ENCODE data around the gene ANO4.

ANO4 gene

DNA sequence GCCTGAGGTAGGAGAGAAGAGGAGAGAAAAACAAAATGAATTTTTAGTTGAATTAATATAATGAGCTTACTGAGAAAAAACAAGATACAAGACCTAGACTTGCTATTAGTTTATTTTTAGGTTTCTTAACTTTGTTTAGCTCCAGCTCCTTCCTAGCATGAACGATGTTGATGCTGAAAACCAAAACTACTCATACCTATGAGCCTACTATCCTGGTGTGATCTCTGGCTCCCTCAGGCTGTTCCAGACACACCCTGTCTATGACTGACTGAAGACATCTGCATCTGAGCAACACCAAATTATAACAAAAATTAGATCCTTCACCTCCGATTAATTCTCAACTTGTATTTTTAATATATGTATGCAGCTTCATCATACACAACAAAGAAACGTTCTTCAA is 225.1 kb downstream of the ANO4 start:
- H3K36me3 ChIP-seq (ENCODE audit: control insufficient read depth in 1 of 2, insufficient read depth in 2 of 2, low read length in 2 of 2), result no peaks in the 10 kb centered on the region
- no peaks in the 10 kb centered on the region for H3K27me3 ChIP-seq (ENCODE audit: low read depth, low read length)
- H3K9me3 ChIP-seq (ENCODE audit: control insufficient read depth in 1 of 2, low read length in 2 of 2), result no peaks in the 10 kb centered on the region
- H3K27ac ChIP-seq (ENCODE audit: low read length), result no peak overlapping the region
- H3K4me3 ChIP-seq (ENCODE audit: low read depth in 1 of 2, low read length in 2 of 2), result no peak overlapping the region
- no peaks in the 10 kb centered on the region for H3K4me1 ChIP-seq (ENCODE audit: control insufficient read depth in 1 of 2, insufficient read depth in 2 of 2, low read length in 2 of 2)

DNA sequence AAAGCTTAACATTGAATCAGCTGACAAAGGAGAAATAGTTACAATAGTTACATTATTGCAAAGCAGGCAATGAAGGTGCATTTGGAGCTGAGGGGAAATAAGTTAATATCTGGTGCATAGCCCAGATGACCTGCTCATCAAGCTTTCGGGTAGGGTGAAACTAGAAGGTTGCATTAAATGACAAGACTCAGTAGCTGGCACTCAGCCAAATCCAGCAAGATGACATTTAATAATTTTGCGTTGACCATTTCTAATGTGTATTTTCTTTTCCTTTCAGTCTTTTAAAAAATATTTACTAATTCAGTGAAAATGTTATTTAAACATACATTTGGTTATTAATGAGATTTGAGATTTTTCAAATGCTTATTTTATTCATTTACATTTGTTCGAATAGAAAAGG is 226.9 kb downstream of the ANO4 start:
- H3K9me3 ChIP-seq (ENCODE audit: control insufficient read depth in 1 of 2, low read length in 2 of 2), result no peaks in the 10 kb centered on the region
- no peaks in the 10 kb centered on the region for H3K36me3 ChIP-seq (ENCODE audit: control insufficient read depth in 1 of 2, insufficient read depth in 2 of 2, low read length in 2 of 2)
- H3K27me3 ChIP-seq (ENCODE audit: low read depth, low read length), result no peaks in the 10 kb centered on the region
- no peak overlapping the region for H3K4me3 ChIP-seq (ENCODE audit: low read depth in 1 of 2, low read length in 2 of 2)
- H3K27ac ChIP-seq (ENCODE audit: low read length), result no peak overlapping the region
- H3K4me1 ChIP-seq (ENCODE audit: control insufficient read depth in 1 of 2, insufficient read depth in 2 of 2, low read length in 2 of 2), result no peaks in the 10 kb centered on the region

DNA sequence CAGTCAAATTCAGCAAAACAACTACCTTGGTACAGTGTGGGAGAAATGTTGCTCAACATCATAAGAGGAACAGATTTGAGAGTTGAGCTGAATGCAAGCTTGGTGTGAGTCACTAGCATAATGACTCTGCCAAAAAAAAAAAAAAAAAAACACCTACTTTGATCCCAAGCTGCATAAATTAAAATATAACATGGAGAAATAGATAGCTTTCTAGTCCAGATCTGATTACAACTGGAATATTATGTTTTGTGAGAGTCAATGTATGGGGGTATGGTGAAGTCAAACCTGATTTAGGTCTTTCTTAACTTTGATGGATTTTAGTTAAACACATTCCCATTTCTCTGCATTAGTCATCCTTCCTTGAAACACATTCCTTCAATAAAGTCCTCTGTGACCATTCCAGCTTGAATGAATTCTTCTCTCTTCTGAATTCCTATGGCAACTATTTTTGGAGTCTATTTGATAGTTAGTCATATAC is 227.4 kb downstream of the ANO4 start:
- H3K27ac ChIP-seq (ENCODE audit: low read length), result no peak overlapping the region
- H3K9me3 ChIP-seq (ENCODE audit: control insufficient read depth in 1 of 2, low read length in 2 of 2), result no peaks in the 10 kb centered on the region
- H3K36me3 ChIP-seq (ENCODE audit: control insufficient read depth in 1 of 2, insufficient read depth in 2 of 2, low read length in 2 of 2), result no peaks in the 10 kb centered on the region
- H3K4me3 ChIP-seq (ENCODE audit: low read depth in 1 of 2, low read length in 2 of 2), result no peak overlapping the region
- no peaks in the 10 kb centered on the region for H3K27me3 ChIP-seq (ENCODE audit: low read depth, low read length)
- no peaks in the 10 kb centered on the region for H3K4me1 ChIP-seq (ENCODE audit: control insufficient read depth in 1 of 2, insufficient read depth in 2 of 2, low read length in 2 of 2)

DNA sequence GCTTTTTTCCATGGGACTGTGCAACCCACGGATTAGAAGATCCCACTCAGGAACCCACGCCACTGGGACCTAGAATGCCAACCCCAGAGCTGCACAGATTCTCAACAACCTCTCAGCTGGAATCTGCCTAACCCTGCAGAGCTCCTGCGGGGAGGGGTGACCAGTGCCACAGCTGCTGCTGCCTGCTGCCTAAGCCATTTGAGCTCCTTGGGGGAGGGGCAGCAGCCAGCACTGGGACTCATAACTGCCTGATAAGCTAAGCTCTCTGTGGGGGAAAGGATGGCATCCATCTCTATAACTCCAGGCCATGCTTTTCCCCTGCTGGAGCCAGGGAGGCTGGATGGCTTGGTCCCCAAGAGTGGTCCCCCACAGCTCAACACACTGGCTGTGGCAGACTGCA is 232.6 kb downstream of the ANO4 start:
- no peak overlapping the region for H3K27ac ChIP-seq (ENCODE audit: low read length)
- no peaks in the 10 kb centered on the region for H3K4me1 ChIP-seq (ENCODE audit: control insufficient read depth in 1 of 2, insufficient read depth in 2 of 2, low read length in 2 of 2)
- no peak overlapping the region for H3K4me3 ChIP-seq (ENCODE audit: low read depth in 1 of 2, low read length in 2 of 2)
- no peaks in the 10 kb centered on the region for H3K36me3 ChIP-seq (ENCODE audit: control insufficient read depth in 1 of 2, insufficient read depth in 2 of 2, low read length in 2 of 2)
- H3K9me3 ChIP-seq (ENCODE audit: control insufficient read depth in 1 of 2, low read length in 2 of 2), result peaks cover 0 to 4% of the 10 kb centered on the region in 2 donors
- H3K27me3 ChIP-seq (ENCODE audit: low read depth, low read length), result no peaks in the 10 kb centered on the region

DNA sequence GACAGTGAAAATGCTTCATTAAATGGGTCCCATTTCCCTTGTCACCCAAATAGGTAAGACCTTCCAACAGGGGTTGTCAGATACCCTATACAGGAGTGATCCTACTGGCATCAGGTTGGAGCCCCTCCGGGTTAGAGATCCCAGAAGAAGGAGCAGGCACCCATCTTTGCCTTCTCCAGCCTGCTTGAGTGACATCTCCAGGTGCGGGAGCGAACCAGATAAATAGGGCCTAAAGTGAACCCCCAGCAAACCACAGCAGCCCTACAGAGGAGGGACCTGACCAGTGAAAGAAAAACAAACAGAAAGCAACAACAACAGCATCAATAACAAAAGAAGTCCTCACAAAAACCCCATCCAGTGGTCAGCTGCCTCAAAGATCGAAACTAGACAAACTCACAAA is 233.2 kb downstream of the ANO4 start:
- Histone ChIP-seq H3K4me3 (ENCODE audit: low read depth in 1 of 2, low read length in 2 of 2) (no peak overlapping the region), H3K27ac (ENCODE audit: low read length) (no peak overlapping the region), H3K9me3 (ENCODE audit: control insufficient read depth in 1 of 2, low read length in 2 of 2) (peaks cover 0 to 4% of the 10 kb centered on the region in 2 donors), H3K36me3 (ENCODE audit: control insufficient read depth in 1 of 2, insufficient read depth in 2 of 2, low read length in 2 of 2) (no peaks in the 10 kb centered on the region), H3K27me3 (ENCODE audit: low read depth, low read length) (no peaks in the 10 kb centered on the region), H3K4me1 (ENCODE audit: control insufficient read depth in 1 of 2, insufficient read depth in 2 of 2, low read length in 2 of 2) (no peaks in the 10 kb centered on the region)

DNA sequence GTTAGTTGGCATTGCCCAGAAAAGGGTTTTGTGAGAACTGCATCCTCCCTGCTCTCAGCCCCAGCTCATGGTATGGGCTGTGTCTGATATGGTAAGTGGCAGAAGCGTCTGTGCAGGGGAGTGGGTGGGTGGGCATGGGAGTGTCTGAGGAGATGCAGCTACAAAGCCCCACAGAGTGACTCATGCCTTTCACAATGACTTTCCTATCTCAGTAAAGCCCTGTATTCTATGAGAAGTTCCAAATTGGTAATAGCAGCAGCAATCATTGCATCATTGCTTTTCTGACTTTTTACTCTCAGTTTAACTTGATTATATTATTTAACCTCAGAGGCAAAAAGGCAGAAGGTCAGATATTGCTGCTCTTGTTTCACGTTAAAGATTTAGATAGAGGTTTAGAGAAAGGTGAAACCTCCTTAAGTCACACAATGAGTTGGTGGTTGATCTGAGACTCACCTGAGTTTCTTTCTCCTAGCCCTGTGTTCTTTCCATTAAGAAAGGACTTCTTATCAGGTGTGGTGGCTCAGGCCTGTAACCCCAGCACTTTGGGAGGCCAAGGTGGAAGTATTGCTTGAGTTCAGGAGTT is 243.8 kb downstream of the ANO4 start:
- no peak overlapping the region for H3K4me3 ChIP-seq (ENCODE audit: low read depth in 1 of 2, low read length in 2 of 2)
- H3K36me3 ChIP-seq (ENCODE audit: control insufficient read depth in 1 of 2, insufficient read depth in 2 of 2, low read length in 2 of 2), result no peaks in the 10 kb centered on the region
- H3K27me3 ChIP-seq (ENCODE audit: low read depth, low read length), result no peaks in the 10 kb centered on the region
- no peaks in the 10 kb centered on the region for H3K9me3 ChIP-seq (ENCODE audit: control insufficient read depth in 1 of 2, low read length in 2 of 2)
- no peak overlapping the region for H3K27ac ChIP-seq (ENCODE audit: low read length)
- H3K4me1 ChIP-seq (ENCODE audit: control insufficient read depth in 1 of 2, insufficient read depth in 2 of 2, low read length in 2 of 2), result no peaks in the 10 kb centered on the region

DNA sequence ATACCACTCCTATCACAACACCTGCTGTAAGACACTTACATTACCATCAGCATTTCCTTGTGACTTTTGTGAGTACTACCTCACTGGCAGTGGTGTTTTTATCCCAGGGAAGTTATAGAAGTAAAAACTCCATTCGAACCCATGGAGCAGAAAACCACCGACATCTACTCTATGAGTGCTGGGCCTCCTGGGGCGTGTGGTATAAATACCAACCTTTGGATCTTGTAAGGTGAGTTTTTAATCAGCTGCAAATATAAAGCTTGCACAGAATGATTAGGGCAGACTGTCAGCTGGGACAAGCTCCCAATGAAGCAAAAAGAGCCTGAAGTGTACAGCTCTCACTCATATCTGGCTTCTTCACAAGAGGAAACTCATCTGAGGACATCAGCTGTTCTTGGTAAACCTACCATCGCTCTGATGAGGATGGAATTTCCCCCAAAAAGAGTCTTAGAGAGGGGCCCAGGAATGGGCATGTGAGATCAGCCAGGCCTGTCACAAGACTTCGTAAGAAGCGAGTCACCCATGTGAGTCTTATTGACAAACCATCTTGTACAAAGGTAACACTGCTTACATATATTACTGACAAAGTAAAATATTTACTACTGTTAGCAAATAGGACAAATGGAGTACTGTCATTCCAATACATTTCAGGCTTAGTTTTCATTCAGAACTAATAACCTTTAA is 245.4 kb downstream of the ANO4 start:
- Histone ChIP-seq H3K27ac (ENCODE audit: low read length) (no peak overlapping the region), H3K4me1 (ENCODE audit: control insufficient read depth in 1 of 2, insufficient read depth in 2 of 2, low read length in 2 of 2) (no peaks in the 10 kb centered on the region), H3K4me3 (ENCODE audit: low read depth in 1 of 2, low read length in 2 of 2) (no peak overlapping the region), H3K36me3 (ENCODE audit: control insufficient read depth in 1 of 2, insufficient read depth in 2 of 2, low read length in 2 of 2) (no peaks in the 10 kb centered on the region), H3K27me3 (ENCODE audit: low read depth, low read length) (no peaks in the 10 kb centered on the region), H3K9me3 (ENCODE audit: control insufficient read depth in 1 of 2, low read length in 2 of 2) (no peaks in the 10 kb centered on the region)

DNA sequence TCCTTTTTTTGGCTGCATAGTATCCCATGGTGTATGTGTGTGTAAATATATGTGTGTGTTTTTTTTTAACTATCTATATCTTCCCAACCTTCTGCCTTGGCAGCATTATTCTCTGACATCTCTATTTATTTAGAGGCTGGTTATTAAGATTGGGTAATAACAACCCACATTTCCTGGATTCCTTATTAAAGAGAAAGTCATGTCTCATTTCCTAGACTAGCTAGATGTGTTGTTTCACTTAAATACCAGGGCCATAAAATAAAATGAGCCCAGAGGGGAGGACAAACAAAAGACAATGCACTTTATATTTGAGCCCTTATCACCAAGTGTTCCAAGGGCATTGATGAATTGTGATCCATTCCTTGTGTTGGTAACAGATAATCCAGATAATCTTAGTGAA is 246.4 kb downstream of the ANO4 start:
- Histone ChIP-seq H3K4me3 (ENCODE audit: low read depth in 1 of 2, low read length in 2 of 2) (no peak overlapping the region), H3K27ac (ENCODE audit: low read length) (no peak overlapping the region), H3K9me3 (ENCODE audit: control insufficient read depth in 1 of 2, low read length in 2 of 2) (no peaks in the 10 kb centered on the region), H3K4me1 (ENCODE audit: control insufficient read depth in 1 of 2, insufficient read depth in 2 of 2, low read length in 2 of 2) (no peaks in the 10 kb centered on the region), H3K36me3 (ENCODE audit: control insufficient read depth in 1 of 2, insufficient read depth in 2 of 2, low read length in 2 of 2) (no peaks in the 10 kb centered on the region), H3K27me3 (ENCODE audit: low read depth, low read length) (no peaks in the 10 kb centered on the region)

DNA sequence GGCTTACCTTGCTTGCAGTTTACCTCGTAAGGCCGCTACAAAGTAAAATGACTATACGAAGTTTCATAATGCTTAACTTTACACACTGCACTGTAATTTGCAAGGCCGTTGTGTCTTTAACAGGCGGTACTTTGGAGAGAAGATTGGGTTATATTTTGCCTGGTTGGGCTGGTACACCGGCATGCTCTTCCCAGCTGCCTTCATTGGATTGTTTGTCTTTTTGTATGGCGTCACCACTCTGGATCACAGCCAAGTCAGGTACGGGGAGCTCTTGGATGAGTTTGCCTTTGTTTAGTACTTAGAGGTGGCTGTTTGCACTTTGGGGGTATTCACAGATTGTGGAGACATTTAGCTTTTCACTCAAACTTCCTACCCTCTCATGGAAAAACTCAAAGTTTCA is 247.6 kb downstream of the ANO4 start:
- Histone ChIP-seq H3K27me3 (ENCODE audit: low read depth, low read length) (no peaks in the 10 kb centered on the region), H3K4me3 (ENCODE audit: low read depth in 1 of 2, low read length in 2 of 2) (no peak overlapping the region), H3K36me3 (ENCODE audit: control insufficient read depth in 1 of 2, insufficient read depth in 2 of 2, low read length in 2 of 2) (no peaks in the 10 kb centered on the region), H3K9me3 (ENCODE audit: control insufficient read depth in 1 of 2, low read length in 2 of 2) (no peaks in the 10 kb centered on the region), H3K27ac (ENCODE audit: low read length) (no peak overlapping the region), H3K4me1 (ENCODE audit: control insufficient read depth in 1 of 2, insufficient read depth in 2 of 2, low read length in 2 of 2) (no peaks in the 10 kb centered on the region)

DNA sequence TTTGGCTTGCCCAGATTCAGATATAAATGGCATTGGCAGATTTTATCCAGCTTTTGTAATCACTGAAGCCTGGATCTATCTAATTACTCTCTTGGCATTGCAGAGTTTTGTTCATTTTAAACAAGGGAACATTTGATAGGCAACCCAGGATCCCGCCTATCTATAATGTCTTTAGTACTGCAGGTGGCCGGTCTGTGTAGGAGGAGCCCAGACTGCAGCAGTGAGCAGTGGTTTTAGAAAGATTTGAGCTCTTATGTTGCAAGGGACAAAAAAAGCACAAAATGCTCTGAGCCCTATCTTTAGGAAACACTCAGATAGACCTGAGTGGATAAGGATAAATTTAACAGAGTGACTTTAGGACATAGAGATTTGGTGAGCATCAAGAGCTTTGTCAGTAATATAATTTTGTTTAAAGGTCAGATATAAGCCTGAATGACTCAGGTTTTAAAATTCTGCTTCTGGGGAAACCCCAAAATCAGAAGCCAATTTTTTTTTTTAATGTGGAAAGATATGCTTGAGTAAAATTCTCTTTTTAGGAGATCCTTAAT is 250.0 kb downstream of the ANO4 start:
- Histone ChIP-seq H3K4me1 (ENCODE audit: control insufficient read depth in 1 of 2, insufficient read depth in 2 of 2, low read length in 2 of 2) (no peaks in the 10 kb centered on the region), H3K27ac (ENCODE audit: low read length) (no peak overlapping the region)

DNA sequence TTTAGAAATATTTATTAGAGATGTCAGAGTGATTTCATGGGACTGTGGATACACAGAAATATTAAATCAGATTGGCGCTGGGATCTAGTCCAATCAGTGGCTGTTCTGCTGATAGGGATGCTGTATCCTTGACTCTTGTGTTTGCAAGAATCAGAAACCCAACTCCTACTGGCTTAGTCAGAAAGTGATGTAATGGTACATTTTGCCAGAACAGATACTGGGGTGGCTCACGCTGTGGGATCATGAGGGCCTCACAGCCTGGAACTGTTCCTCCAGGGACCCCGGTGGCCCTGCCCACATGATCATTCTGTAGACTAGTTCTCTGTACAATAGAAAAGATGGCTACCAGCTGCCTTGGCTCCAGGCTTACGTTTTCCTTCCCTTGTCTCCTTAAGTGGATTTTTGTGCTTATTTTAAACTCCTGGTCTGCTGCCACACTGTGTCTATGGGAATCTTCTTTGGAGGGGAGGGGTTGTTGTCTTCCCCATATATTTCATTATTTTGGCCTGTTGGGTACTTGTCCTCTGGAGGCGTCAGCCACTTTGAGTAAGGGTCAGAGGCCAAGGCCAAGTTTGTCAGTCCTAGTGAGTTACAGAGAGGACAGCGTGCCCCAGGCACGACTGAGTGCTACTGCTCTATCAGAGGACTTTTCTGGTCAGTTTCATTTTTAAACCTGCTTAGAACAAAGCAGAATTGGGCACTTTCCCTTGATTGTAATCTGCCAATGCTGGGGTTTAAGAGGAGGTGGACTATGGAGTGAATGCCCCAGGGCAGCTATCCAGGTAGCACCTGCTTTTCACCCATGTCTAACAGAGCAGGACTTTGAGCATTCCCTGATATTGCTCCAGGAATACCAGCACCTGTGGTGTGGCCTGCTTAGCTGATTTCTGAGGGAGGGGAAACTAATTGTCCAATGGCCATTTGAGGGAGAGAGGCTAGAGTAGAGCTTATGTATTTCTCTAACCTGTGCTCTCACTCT is 251.2 kb downstream of the ANO4 start:
- Histone ChIP-seq H3K4me1 (ENCODE audit: control insufficient read depth in 1 of 2, insufficient read depth in 2 of 2, low read length in 2 of 2) (no peaks in the 10 kb centered on the region), H3K36me3 (ENCODE audit: control insufficient read depth in 1 of 2, insufficient read depth in 2 of 2, low read length in 2 of 2) (no peaks in the 10 kb centered on the region), H3K27ac (ENCODE audit: low read length) (no peak overlapping the region), H3K27me3 (ENCODE audit: low read depth, low read length) (no peaks in the 10 kb centered on the region), H3K9me3 (ENCODE audit: control insufficient read depth in 1 of 2, low read length in 2 of 2) (no peaks in the 10 kb centered on the region), H3K4me3 (ENCODE audit: low read depth in 1 of 2, low read length in 2 of 2) (no peak overlapping the region)

More for the DNA sequence above, 250.0 kb downstream of the ANO4 start:
- Histone ChIP-seq H3K9me3 (ENCODE audit: control insufficient read depth in 1 of 2, low read length in 2 of 2) (no peaks in the 10 kb centered on the region), H3K36me3 (ENCODE audit: control insufficient read depth in 1 of 2, insufficient read depth in 2 of 2, low read length in 2 of 2) (no peaks in the 10 kb centered on the region), H3K4me3 (ENCODE audit: low read depth in 1 of 2, low read length in 2 of 2) (no peak overlapping the region), H3K27me3 (ENCODE audit: low read depth, low read length) (no peaks in the 10 kb centered on the region)
